H1 (cell line): ENCODE results near the gene PBXIP1. TPM values are rescaled to one million over a fixed set of nuclear protein-coding genes. Genes with fewer than 3 reads are reported as not detected.

Experiments used
- BACH1 ChIP-seq: IDR thresholded peaks from 2 replicates; pipeline ENCODE4 v1.6.1; 2012; ENCODE audit warnings: low read length, improper control_type of control experiment
- CBX8 ChIP-seq: fragments of 300-800, 300-1000 bp; sonication (generic); IDR thresholded peaks from 2 replicates; pipeline ENCODE4 v1.7.1; 2016; ENCODE audit warnings: low read depth, low read length, borderline replicate concordance
- CHD1 ChIP-seq: IDR thresholded peaks from 2 replicates; pipeline ENCODE4 v1.6.1; 2012; ENCODE audit warnings: low read depth, low read length, improper control_type of control experiment
- GABPA ChIP-seq: IDR thresholded peaks from 2 replicates; pipeline ENCODE4 v1.6.1; 2011; ENCODE audit warnings: mild to moderate bottlenecking, low read length, moderate library complexity, borderline replicate concordance; ENCODE audit not compliant: insufficient read depth
- JUND ChIP-seq: IDR thresholded peaks from 2 replicates; pipeline ENCODE4 v1.6.1; 2011; ENCODE audit warnings: mild to moderate bottlenecking, improper control_type of control experiment, low read length
- KDM1A ChIP-seq: fragments of 200-600, 300-600 bp; sonication (generic); IDR thresholded peaks from 2 replicates; pipeline ENCODE4 v1.7.1; 2016; ENCODE audit warnings: mild to moderate bottlenecking, low read length, borderline replicate concordance
- KDM4A ChIP-seq: IDR thresholded peaks from one replicate; pipeline ENCODE4 v1.7.1; 2012; ENCODE audit warnings: low read depth, mild to moderate bottlenecking, moderate library complexity, low read length, inconsistent platforms; ENCODE audit not compliant: severe bottlenecking
- SIN3A ChIP-seq, 2 experiments: IDR thresholded peaks in 1 of 2; conservative IDR thresholded peaks in 1 of 2; 2 replicates each; pipeline ENCODE4 v1.6.1; 2011 to 2012; ENCODE audit warnings: low read length in 2 of 2, improper control_type of control experiment in 1 of 2, low read depth in 1 of 2, mild to moderate bottlenecking in 1 of 2
- SP4 ChIP-seq: IDR thresholded peaks from 2 replicates; pipeline ENCODE4 v1.6.1; 2012; ENCODE audit warnings: low read length, inconsistent platforms
- TAF1 ChIP-seq: IDR thresholded peaks from 2 replicates; pipeline ENCODE4 v1.6.1; 2011; ENCODE audit warnings: mild to moderate bottlenecking, low read depth, low read length
- YY1 ChIP-seq: IDR thresholded peaks from 2 replicates; pipeline ENCODE4 v1.6.1; 2011; ENCODE audit warnings: low read depth, mild to moderate bottlenecking, low read length
- polyA plus RNA-seq, 7 experiments: library from polyadenylated mRNA; depleted of rRNA in 3 of 7; stranded (reverse) in 5 of 7; unstranded in 2 of 7; fragments of >200 nt in 5 of 7; fragments of 200-250 nt in 2 of 7; gene quantifications; 1 replicate in 5 of 7; 2 replicates in 1 of 7; 4 replicates in 1 of 7; pipeline versions ENCODE4 v1.2.1 to v1.2.3, GENCODE V29; 2011 to 2013; ENCODE audit warnings: missing spikeins in 2 of 7, mixed read lengths in 2 of 7
- total RNA-seq: library from RNA; stranded (reverse); fragmentation: NEBNext Ultra II Directional; extraction: Animal tissue kit (Norgen Biotek cat#: 25700); gene quantifications from 2 replicates; pipeline ENCODE4 v1.2.1, GENCODE V29; 2021

Gene PBXIP1
- total and polyA plus RNA-seq, 2 of the 8 experiments (the other 6 are each of a cell fraction or from before 2014, with no cell fraction given), result 12.0 to 19.8 TPM

GRCh38 chr1:154982897-154983648 lies 27.2 kb upstream of the PBXIP1 start, which contains the start of gene FLAD1 (continued):
- TF ChIP-seq KDM4A (no peak), BACH1 (no peak), GABPA (peak; percentile 90), CBX8 (no peak), TAF1 (peak; percentile 91), JUND (no peak), SIN3A (conservative IDR thresholded peaks at IDR 0.05 in 1 of 2, IDR thresholded peaks at IDR 0.05 in 1 of 2; ENCODE audit: low read depth in 1 of 2, low read length in 2 of 2) (peak; percentile 24 to 89; a peak in 1 of 4 replicates), KDM1A (no peak), SP4 (peak; percentile 89), YY1 (0 out of 2 replicates have a peak, but pooled peaks have one; percentile 5), CHD1 (no peak)
